Neural cell (in vitro differentiated cells): ENCODE results near the gene YDJC.

ENCODE experiments used
- CTCF ChIP-seq: fragments of 450-650 bp; IDR thresholded peaks from 2 replicates; pipeline ENCODE4 v1.5.1; 2014; ENCODE audit warnings: antibody characterized with exemption, mild to moderate bottlenecking, moderate library complexity; ENCODE audit not compliant: poor library complexity, severe bottlenecking
- EP300 ChIP-seq: fragments of 450-650 bp; conservative IDR thresholded peaks from 2 replicates; pipeline ENCODE4 v1.6.1; 2014; ENCODE audit warnings: antibody characterized with exemption, mild to moderate bottlenecking, moderate library complexity; ENCODE audit not compliant: poor library complexity, severe bottlenecking
- EZH2 ChIP-seq: fragments of 200-600, 300-800 bp; shearing (Covaris generic), sonication (generic); IDR thresholded peaks from 2 replicates; pipeline ENCODE4 v1.6.1; 2014; ENCODE audit warnings: antibody characterized with exemption, low read length, borderline replicate concordance, mild to moderate bottlenecking; ENCODE audit not compliant: insufficient read depth, poor library complexity, severe bottlenecking
- REST ChIP-seq: IDR thresholded peaks from 2 replicates; pipeline ENCODE4 v1.6.1; 2012; ENCODE audit warnings: borderline replicate concordance

- TF ChIP-seq CTCF, result no peak
- no peak for TF ChIP-seq EZH2
- TF ChIP-seq EP300, result no peak
- no peak for TF ChIP-seq REST
Observed at GRCh38 chr22:21674638-21675245, 44.9 kb upstream of the YDJC start.
